Measurements from ENCODE around the gene MFF. TPM values are rescaled to one million over a fixed set of nuclear protein-coding genes. Genes with fewer than 3 reads are reported as not detected.

MFF gene
- total and polyA plus RNA-seq, 2 donors (not counting 1 experiment from before 2014, with no cell fraction given) = 77.9 to 174 TPM

DNA sequence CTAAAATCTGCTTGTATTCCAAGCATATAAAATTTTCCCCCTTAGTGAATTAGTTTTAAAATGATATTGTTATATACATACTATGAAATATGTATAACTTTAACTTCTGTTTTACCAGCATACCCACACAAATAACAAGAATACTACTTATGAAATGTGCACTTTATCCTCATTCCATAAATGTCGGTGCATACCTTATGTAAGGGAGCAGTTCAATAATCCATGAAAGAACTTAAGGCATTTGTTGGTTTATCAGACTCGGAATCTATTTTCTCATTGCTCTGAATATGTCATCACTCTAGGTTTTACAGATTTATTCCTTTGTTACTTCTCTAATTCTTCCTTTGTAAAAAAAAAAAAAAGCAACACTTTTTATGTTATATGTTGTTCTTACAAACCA, 12.5 kb upstream of the MFF start:
- TF ChIP-seq, protein P1, sequence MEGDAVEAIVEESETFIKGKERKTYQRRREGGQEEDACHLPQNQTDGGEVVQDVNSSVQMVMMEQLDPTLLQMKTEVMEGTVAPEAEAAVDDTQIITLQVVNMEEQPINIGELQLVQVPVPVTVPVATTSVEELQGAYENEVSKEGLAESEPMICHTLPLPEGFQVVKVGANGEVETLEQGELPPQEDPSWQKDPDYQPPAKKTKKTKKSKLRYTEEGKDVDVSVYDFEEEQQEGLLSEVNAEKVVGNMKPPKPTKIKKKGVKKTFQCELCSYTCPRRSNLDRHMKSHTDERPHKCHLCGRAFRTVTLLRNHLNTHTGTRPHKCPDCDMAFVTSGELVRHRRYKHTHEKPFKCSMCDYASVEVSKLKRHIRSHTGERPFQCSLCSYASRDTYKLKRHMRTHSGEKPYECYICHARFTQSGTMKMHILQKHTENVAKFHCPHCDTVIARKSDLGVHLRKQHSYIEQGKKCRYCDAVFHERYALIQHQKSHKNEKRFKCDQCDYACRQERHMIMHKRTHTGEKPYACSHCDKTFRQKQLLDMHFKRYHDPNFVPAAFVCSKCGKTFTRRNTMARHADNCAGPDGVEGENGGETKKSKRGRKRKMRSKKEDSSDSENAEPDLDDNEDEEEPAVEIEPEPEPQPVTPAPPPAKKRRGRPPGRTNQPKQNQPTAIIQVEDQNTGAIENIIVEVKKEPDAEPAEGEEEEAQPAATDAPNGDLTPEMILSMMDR (conservative IDR thresholded peaks at IDR 0.05 in 1 of 2, IDR thresholded peaks at IDR 0.05 in 1 of 2; ENCODE audit: low read depth in 1 of 2, low read length in 2 of 2) = no peak
- TF ChIP-seq EZH2 (IDR thresholded peaks at IDR 0.05; ENCODE audit: low read length, missing control alignments) = no peak
- Histone ChIP-seq H4K20me1 (ENCODE audit: control insufficient read depth, extremely low read depth, insufficient read depth, low read length) (no peaks in the 10 kb centered on the region), H3K4me2 (ENCODE audit: extremely low read depth, insufficient read depth, low read length) (no peak overlapping the region), H2AFZ (ENCODE audit: low read length) (no peak overlapping the region), H3K9ac (ENCODE audit: insufficient read depth, low read length) (no peak overlapping the region), H3K4me1 (ENCODE audit: control insufficient read depth, extremely low read depth, insufficient read depth, low read length) (no peaks in the 10 kb centered on the region), H3K27ac (ENCODE audit: insufficient read depth, low read length) (no peak overlapping the region), H3K79me2 (ENCODE audit: control insufficient read depth, insufficient read depth, low read length) (no peaks in the 10 kb centered on the region), H3K9me3 (ENCODE audit: control insufficient read depth, insufficient read depth, low read depth, low read length) (no peaks in the 10 kb centered on the region), H3K27me3 (ENCODE audit: control insufficient read depth, insufficient read depth, low read length) (no peaks in the 10 kb centered on the region), H3K36me3 (ENCODE audit: control insufficient read depth, insufficient read depth, low read length) (no peaks in the 10 kb centered on the region), H3K4me3 (replicated peaks in 1 of 4; ENCODE audit: control extremely low read depth in 1 of 4, insufficient read depth in 1 of 4, low read depth in 3 of 4, low read length in 4 of 4) (no peak overlapping the region)
- DNase-seq (ENCODE audit: low read depth in 2 of 2) = no peak

DNA sequence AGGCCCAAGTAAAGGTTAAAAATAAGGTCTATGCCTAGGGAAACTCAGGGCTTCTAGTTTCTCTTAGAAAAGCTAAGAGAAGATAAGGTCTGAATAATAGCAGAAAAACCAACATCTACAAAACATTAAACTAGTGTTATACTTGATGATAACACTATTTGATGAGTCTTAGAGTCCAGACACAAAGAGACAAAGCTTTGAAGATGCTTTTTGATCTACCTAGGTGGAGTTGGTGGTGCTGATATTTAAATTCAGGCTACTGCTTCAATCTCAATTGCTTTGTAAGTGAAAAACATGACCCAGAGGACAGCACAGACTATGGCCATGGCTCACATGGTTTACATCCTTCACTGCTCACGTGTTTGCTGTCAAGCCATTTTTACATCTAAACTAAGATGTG, 11.7 kb upstream of the MFF start:
- Histone ChIP-seq H3K9me3 (ENCODE audit: control insufficient read depth, insufficient read depth, low read depth, low read length) (no peaks in the 10 kb centered on the region), H4K20me1 (ENCODE audit: control insufficient read depth, extremely low read depth, insufficient read depth, low read length) (no peaks in the 10 kb centered on the region), H2AFZ (ENCODE audit: low read length) (no peak overlapping the region), H3K27ac (ENCODE audit: insufficient read depth, low read length) (no peak overlapping the region), H3K4me2 (ENCODE audit: extremely low read depth, insufficient read depth, low read length) (no peak overlapping the region), H3K9ac (ENCODE audit: insufficient read depth, low read length) (no peak overlapping the region), H3K79me2 (ENCODE audit: control insufficient read depth, insufficient read depth, low read length) (no peaks in the 10 kb centered on the region), H3K27me3 (ENCODE audit: control insufficient read depth, insufficient read depth, low read length) (no peaks in the 10 kb centered on the region), H3K4me3 (replicated peaks in 1 of 4; ENCODE audit: control extremely low read depth in 1 of 4, insufficient read depth in 1 of 4, low read depth in 3 of 4, low read length in 4 of 4) (no peak overlapping the region), H3K4me1 (ENCODE audit: control insufficient read depth, extremely low read depth, insufficient read depth, low read length) (no peaks in the 10 kb centered on the region), H3K36me3 (ENCODE audit: control insufficient read depth, insufficient read depth, low read length) (no peaks in the 10 kb centered on the region)
- no peak for DNase-seq (ENCODE audit: low read depth in 2 of 2)
- TF ChIP-seq, protein P1 (conservative IDR thresholded peaks at IDR 0.05 in 1 of 2, IDR thresholded peaks at IDR 0.05 in 1 of 2; ENCODE audit: low read depth in 1 of 2, low read length in 2 of 2) = no peak
- TF ChIP-seq EZH2 (IDR thresholded peaks at IDR 0.05; ENCODE audit: low read length, missing control alignments) = no peak

DNA sequence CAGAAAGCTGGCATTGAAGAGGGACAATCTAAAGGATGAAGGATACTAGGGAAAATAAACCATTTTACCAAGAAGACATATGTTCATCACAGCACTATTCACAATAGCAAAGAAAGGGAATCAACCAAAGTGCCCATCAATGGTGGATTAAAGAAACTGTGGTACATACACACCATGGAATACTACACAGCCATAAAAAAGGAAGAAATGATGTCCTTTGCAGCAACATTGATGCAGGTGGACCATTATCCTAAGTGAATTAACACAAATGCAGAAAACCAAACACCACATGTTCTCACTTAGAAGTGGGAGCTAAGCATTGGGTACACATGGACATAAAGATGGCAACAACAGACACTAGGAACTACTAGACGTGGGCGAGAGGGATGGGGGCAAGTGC, 7.2 kb upstream of the MFF start:
- Histone ChIP-seq H3K27me3 (ENCODE audit: control insufficient read depth, insufficient read depth, low read length) (no peaks in the 10 kb centered on the region), H3K27ac (ENCODE audit: insufficient read depth, low read length) (no peak overlapping the region), H3K36me3 (ENCODE audit: control insufficient read depth, insufficient read depth, low read length) (no peaks in the 10 kb centered on the region), H3K9ac (ENCODE audit: insufficient read depth, low read length) (no peak overlapping the region), H3K79me2 (ENCODE audit: control insufficient read depth, insufficient read depth, low read length) (no peaks in the 10 kb centered on the region), H3K4me1 (ENCODE audit: control insufficient read depth, extremely low read depth, insufficient read depth, low read length) (no peaks in the 10 kb centered on the region), H3K4me3 (replicated peaks in 1 of 4; ENCODE audit: control extremely low read depth in 1 of 4, insufficient read depth in 1 of 4, low read depth in 3 of 4, low read length in 4 of 4) (no peak overlapping the region), H3K4me2 (ENCODE audit: extremely low read depth, insufficient read depth, low read length) (no peak overlapping the region), H2AFZ (ENCODE audit: low read length) (no peak overlapping the region), H3K9me3 (ENCODE audit: control insufficient read depth, insufficient read depth, low read depth, low read length) (no peaks in the 10 kb centered on the region), H4K20me1 (ENCODE audit: control insufficient read depth, extremely low read depth, insufficient read depth, low read length) (no peaks in the 10 kb centered on the region)
- DNase-seq (ENCODE audit: low read depth in 2 of 2) = no peak
- TF ChIP-seq, protein P1 (conservative IDR thresholded peaks at IDR 0.05 in 1 of 2, IDR thresholded peaks at IDR 0.05 in 1 of 2; ENCODE audit: low read depth in 1 of 2, low read length in 2 of 2) = no peak
- no peak for TF ChIP-seq EZH2 (IDR thresholded peaks at IDR 0.05; ENCODE audit: low read length, missing control alignments)

All from fibroblast of lung (primary cell).